NT2/D1 (cell line): ENCODE data around the gene EGFR.

Source experiments
- YY1 ChIP-seq: IDR thresholded peaks from 2 replicates; pipeline ENCODE4 v1.6.1; 2011; ENCODE audit not compliant: insufficient read length, insufficient read depth
- ZNF274 ChIP-seq: IDR thresholded peaks from 2 replicates; pipeline ENCODE4 v1.6.1; 2011; ENCODE audit warnings: mild to moderate bottlenecking, low read depth, low read length

DNA sequence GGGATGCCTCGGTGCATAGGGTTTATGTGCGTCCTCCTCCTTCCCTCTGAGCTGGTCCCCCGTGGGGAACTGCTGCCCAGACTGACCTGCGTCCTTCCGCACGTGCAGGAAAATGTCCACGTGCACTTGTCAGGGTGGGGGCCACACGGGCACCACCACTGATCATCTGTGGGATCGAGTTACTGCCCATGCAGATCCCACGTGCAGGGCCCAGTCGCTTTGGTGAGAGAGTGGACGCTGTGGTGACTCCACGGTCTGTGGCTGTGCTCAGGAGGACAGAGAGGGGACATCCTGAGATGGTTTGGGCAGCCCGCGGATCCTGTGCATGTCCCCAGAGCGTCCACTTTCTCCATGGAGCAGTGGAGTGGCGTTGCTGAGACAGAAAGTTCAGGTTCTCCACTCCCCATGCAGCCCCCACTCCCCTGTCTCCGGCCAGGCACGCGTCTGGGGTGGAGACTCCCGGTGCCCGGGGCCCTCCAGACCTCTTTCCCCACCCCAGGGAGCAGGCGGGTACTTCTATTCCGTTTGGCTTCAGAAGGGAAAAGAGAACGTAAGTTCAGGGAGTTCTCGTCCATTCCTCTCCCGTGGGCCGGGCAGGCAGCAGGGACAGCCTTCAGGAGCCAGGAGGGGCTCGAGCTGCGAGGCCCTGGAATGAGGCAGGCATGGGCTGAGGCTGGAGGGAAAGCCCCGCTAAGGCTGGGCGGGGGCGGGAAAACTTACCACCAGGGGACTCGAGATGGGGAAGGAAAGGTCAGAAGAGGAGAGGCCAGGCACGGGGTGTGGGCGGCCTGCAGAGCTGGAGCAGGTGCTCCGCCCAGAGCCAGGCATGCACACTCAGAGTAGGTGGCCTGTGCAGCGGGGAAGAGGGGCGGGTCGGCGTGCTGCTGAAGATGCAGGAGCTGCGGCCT lies 59.9 kb downstream of the EGFR start:
- TF ChIP-seq YY1 (no peak), ZNF274 (no peak)
